Stimulated activated CD8-positive, alpha-beta memory T cell treated with anti-CD3 and anti-CD28 coated beads, Interleukin-15, amount 100 ng/mL, for 4 hours (primary cell): ENCODE results near the gene PITHD1.
"Not testable (repeated sequence)": the region's sequence is repeated elsewhere in the genome, so short reads cannot be mapped to it uniquely, and the experiment has no call there.

Source experiments
- DNase-seq, 2 donors: peaks; one replicate each; pipeline ENCODE4 v3.0.0-alpha.2; 2020; ENCODE audit warnings: low read depth in 2 of 2

Gene PITHD1

DNA sequence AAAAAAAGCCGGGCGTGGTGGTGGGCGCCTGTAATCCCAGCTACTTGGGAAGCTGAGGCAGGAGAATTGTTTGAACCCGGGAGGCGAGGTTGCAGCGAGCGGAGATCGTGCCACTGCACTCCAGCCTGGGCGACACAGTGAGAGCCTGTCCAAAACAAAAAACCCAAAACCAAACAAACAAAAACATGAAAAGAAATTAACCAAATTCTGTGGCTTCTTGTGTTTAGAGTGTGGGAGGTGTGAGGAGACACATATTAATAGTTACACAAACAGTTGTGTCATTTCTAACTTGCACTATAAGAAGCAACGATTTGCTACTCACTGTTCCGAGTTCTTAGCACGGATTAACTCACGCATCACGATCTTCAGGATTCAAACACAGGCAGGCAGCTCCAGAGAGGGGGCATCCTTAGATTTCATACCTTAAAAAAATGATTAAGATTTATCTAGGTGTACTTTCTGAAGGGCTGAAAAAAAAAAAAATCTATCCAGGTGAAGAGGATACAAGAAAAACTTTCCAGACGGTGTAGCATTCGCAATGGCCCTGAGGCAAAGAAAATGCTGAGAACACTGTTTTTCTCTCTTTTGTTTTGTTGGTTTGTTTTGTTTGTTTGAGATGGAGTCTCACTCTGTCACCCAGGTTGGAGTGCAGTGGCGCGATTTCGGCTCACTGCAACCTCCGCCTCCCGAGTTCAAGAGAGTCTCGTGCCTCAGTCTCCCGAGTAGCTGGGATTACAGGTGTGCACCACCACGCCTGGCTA, 47.7 kb downstream of the PITHD1 start:
- DNase-seq: no peak

DNA sequence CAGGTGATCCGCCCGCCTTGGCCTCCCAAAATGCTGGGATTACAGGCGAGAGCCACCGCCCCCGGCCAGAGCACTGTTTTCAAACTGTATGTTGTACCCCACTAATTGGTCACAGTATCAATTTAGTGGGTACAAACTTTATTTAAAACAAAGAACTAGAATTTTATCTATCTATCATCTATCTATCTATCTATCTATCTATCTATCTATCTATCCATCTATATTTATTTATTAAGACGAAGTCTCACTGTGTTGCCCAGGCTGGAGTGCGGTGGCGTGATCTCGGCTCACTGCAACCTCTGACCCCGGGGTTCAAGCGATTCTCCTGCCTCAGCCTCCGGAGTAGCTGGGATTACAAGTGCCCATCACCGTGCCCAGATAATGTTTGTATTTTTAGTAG, 48.4 kb downstream of the PITHD1 start:
- DNase-seq: not testable (repeated sequence)

DNA sequence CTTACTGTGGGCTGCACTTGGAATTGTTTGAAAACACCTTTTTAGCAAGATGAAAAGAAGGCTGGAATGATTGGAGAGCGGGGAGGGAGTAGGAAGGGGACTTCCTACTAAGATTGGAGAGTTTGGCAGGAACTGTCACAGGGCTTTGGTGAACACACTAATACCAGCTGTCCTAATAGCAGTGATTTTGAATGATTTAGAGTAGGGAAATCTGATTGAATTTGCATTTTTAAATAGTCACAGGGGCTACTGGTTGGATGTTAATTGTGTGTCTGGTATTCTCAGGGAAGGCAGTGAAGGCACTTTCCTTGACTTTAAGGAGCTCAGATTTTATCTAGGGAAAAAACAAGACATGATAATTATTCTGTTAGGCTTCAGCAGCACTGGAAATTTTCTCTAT, 49.5 kb downstream of the PITHD1 start:
- DNase-seq: no peak

DNA sequence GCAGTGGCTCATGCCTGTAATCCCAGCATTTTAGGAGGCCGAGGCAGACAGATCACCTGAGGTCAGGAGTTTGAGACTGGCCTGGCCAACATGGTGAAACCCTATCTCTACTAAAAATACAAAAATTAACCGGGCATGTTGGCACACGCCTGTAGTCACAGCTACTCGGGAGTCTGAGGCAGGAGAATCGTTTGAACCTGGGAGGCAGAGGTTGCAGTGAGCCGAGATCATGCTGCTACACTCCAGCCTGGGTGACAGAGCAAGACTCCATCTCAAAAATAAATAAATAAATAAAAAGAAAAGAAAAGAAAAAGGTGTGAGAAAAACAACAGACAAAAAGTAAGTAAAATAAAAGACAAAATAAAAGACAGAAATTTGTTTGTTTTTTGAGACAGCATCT, 55.9 kb downstream of the PITHD1 start:
- DNase-seq: not testable (repeated sequence)

DNA sequence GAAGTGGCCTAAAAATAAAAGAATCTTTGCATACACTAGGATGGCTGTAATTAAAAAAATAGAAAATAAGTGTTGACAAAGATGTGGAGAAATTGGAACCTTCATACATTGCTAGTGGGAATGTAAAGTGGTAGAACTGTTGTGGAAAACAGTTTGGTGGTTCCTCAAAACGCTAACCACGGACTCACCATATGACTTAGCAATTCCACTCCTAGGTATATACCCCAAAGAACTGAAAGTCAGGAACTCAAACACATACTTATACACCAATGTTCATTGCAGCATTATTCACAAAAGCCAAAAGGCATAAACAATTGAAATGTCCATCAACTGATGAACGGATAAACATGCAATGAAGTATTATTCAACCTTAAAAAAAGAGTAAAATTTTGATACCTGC, 57.8 kb downstream of the PITHD1 start:
- no peak for DNase-seq
